Stimulated activated naive CD4-positive, alpha-beta T cell treated with Interleukin-2 at 50 U/mL for 16 hours (primary cell): Measurements from ENCODE around the gene PDE10A.

Experiments used
- DNase-seq: peaks from one replicate; lab custom pipeline; 2025; lab: John Stamatoyannopoulos, UW

Gene PDE10A

GRCh38 chr6:165678429-165678828 is 15.4 kb upstream of the PDE10A start:
- no peak for DNase-seq

- DNase-seq, result no peak
Observed at GRCh38 chr6:165677091-165677490, 14.1 kb upstream of the PDE10A start.

GRCh38 chr6:165676435-165677068 is 13.5 kb upstream of the PDE10A start:
- DNase-seq, result no peak

- DNase-seq, result no peak
Observed at GRCh38 chr6:165675120-165675519, 12.1 kb upstream of the PDE10A start.

- DNase-seq, result no peak
Observed at GRCh38 chr6:165674155-165675029, 11.4 kb upstream of the PDE10A start.

- DNase-seq, result no peak
Observed at GRCh38 chr6:165671222-165671768, 8.3 kb upstream of the PDE10A start.

- DNase-seq, result no peak
Observed at GRCh38 chr6:165668951-165669350, 5.9 kb upstream of the PDE10A start.

GRCh38 chr6:165665384-165665672 is 2.3 kb upstream of the PDE10A start:
- DNase-seq, result no peak

- DNase-seq, result no peak
Observed at GRCh38 chr6:165664559-165665383, 1.7 kb upstream of the PDE10A start.

- no peak for DNase-seq
Observed at GRCh38 chr6:165663736-165664558, 906 bp upstream of the PDE10A start.

- DNase-seq, result no peak
Observed at GRCh38 chr6:165663377-165663735, 315 bp upstream of the PDE10A start.

GRCh38 chr6:165662041-165662748 is 846 bp downstream of the PDE10A start:
- no peak for DNase-seq

- DNase-seq, result no peak
Observed at GRCh38 chr6:165661664-165662025, 1.4 kb downstream of the PDE10A start.

GRCh38 chr6:165660857-165661663 is 2.0 kb downstream of the PDE10A start:
- no peak for DNase-seq

- no peak for DNase-seq
Observed at GRCh38 chr6:165659945-165660856, 2.8 kb downstream of the PDE10A start.

- DNase-seq, result no peak
Observed at GRCh38 chr6:165658395-165659058, 4.5 kb downstream of the PDE10A start.

GRCh38 chr6:165657325-165657680 is 5.7 kb downstream of the PDE10A start:
- DNase-seq, result no peak

- DNase-seq, result no peak
Observed at GRCh38 chr6:165656581-165657324, 6.3 kb downstream of the PDE10A start.
